Activated T-cell treated with anti-CD3 and anti-CD28 coated beads, Interleukin-2, amount 50 U/mL, for 4 hours (primary cell): ENCODE data around the gene FFAR4. TPM values are rescaled to one million over a fixed set of nuclear protein-coding genes. Genes with fewer than 3 reads are reported as not detected.

Experiments
- ATAC-seq, 2 donors: fragments of 200-7000 bp; cut with Tn5 transposase; one replicate each; pipeline ENCODE4 v1.10.0; 2021
- DNase-seq: peaks from one replicate; pipeline ENCODE4 v3.0.0-alpha.2; 2020
- H3K27me3 Mint-ChIP-seq: one replicate; pipeline ENCODE4 v1.8.0; 2021; ENCODE audit warnings: low read depth, mixed read lengths
- H3K36me3 Mint-ChIP-seq: one replicate; pipeline ENCODE4 v1.8.0; 2022; ENCODE audit warnings: mixed read lengths; ENCODE audit not compliant: insufficient read depth
- H3K4me1 Mint-ChIP-seq: one replicate; pipeline ENCODE4 v1.8.0; 2021; ENCODE audit warnings: low read depth, mixed read lengths
- H3K4me3 Mint-ChIP-seq: one replicate; pipeline ENCODE4 v1.8.0; 2021; ENCODE audit warnings: mild to moderate bottlenecking, moderate library complexity, mixed read lengths
- H3K9me3 Mint-ChIP-seq: one replicate; pipeline ENCODE4 v1.8.0; 2021; ENCODE audit warnings: mixed read lengths
- total RNA-seq, 3 donors: library from RNA; stranded (reverse); gene quantifications; one replicate each; pipeline ENCODE4 v1.2.1, GENCODE V29; 2021

Gene FFAR4
- total RNA-seq, 3 donors from 2014 or later, result not detected

- no peak overlapping the region for H3K4me3 Mint-ChIP-seq
- H3K4me1 Mint-ChIP-seq, result no peaks in the 10 kb centered on the region
- H3K36me3 Mint-ChIP-seq, result no peaks in the 10 kb centered on the region
- H3K27me3 Mint-ChIP-seq, result no peaks in the 10 kb centered on the region
- DNase-seq (no peak), ATAC-seq (no peak)
- peaks cover 5% of the 10 kb centered on the region for H3K9me3 Mint-ChIP-seq
These were observed 14.4 kb downstream of the FFAR4 start for GRCh38 chr10:93580828-93581227.

- no peak for ATAC-seq
- no peaks in the 10 kb centered on the region for H3K36me3 Mint-ChIP-seq
- no peak overlapping the region for H3K4me3 Mint-ChIP-seq
- no peak for DNase-seq
- H3K9me3 Mint-ChIP-seq, result peaks cover 1% of the 10 kb centered on the region
- H3K4me1 Mint-ChIP-seq, result no peaks in the 10 kb centered on the region
- peaks cover 4% of the 10 kb centered on the region for H3K27me3 Mint-ChIP-seq
These were observed 18.0 kb downstream of the FFAR4 start for GRCh38 chr10:93584445-93584844.

GRCh38 chr10:93589648-93590562 lies 23.4 kb downstream of the FFAR4 start:
- no peak for DNase-seq
- Mint-ChIP-seq H3K4me3 (no peak overlapping the region), H3K27me3 (peaks cover 4% of the 10 kb centered on the region), H3K36me3 (no peaks in the 10 kb centered on the region), H3K9me3 (no peaks in the 10 kb centered on the region), H3K4me1 (no peaks in the 10 kb centered on the region)
- ATAC-seq, result no peak

GRCh38 chr10:93590638-93591037 lies 24.2 kb downstream of the FFAR4 start:
- no peak overlapping the region for H3K4me3 Mint-ChIP-seq
- peaks cover 4% of the 10 kb centered on the region for H3K27me3 Mint-ChIP-seq
- DNase-seq (no peak), ATAC-seq (no peak)
- H3K4me1 Mint-ChIP-seq, result no peaks in the 10 kb centered on the region
- H3K9me3 Mint-ChIP-seq, result no peaks in the 10 kb centered on the region
- no peaks in the 10 kb centered on the region for H3K36me3 Mint-ChIP-seq

GRCh38 chr10:93591065-93591808 lies 24.8 kb downstream of the FFAR4 start:
- peaks cover 4% of the 10 kb centered on the region for H3K27me3 Mint-ChIP-seq
- ATAC-seq, result no peak
- no peaks in the 10 kb centered on the region for H3K9me3 Mint-ChIP-seq
- no peaks in the 10 kb centered on the region for H3K36me3 Mint-ChIP-seq
- no peak for DNase-seq
- H3K4me3 Mint-ChIP-seq, result no peak overlapping the region
- no peaks in the 10 kb centered on the region for H3K4me1 Mint-ChIP-seq

- Mint-ChIP-seq H3K9me3 (no peaks in the 10 kb centered on the region), H3K36me3 (no peaks in the 10 kb centered on the region), H3K4me3 (no peak overlapping the region), H3K27me3 (peaks cover 6% of the 10 kb centered on the region), H3K4me1 (no peaks in the 10 kb centered on the region)
- ATAC-seq, result no peak
- no peak for DNase-seq
These were observed 26.8 kb downstream of the FFAR4 start for GRCh38 chr10:93593254-93593653.

- Mint-ChIP-seq H3K27me3 (peaks cover 6% of the 10 kb centered on the region), H3K36me3 (no peaks in the 10 kb centered on the region), H3K9me3 (no peaks in the 10 kb centered on the region), H3K4me3 (no peak overlapping the region), H3K4me1 (no peaks in the 10 kb centered on the region)
- ATAC-seq (no peak), DNase-seq (no peak)
These were observed 27.3 kb downstream of the FFAR4 start for GRCh38 chr10:93593749-93594148.

- no peak for ATAC-seq
- no peak for DNase-seq
- no peaks in the 10 kb centered on the region for H3K4me1 Mint-ChIP-seq
- no peaks in the 10 kb centered on the region for H3K9me3 Mint-ChIP-seq
- H3K27me3 Mint-ChIP-seq, result peaks cover 5% of the 10 kb centered on the region
- no peaks in the 10 kb centered on the region for H3K36me3 Mint-ChIP-seq
- H3K4me3 Mint-ChIP-seq, result no peak overlapping the region
These were observed 28.1 kb downstream of the FFAR4 start for GRCh38 chr10:93594518-93594917.

- Mint-ChIP-seq H3K4me1 (no peaks in the 10 kb centered on the region), H3K4me3 (no peak overlapping the region), H3K36me3 (no peaks in the 10 kb centered on the region), H3K27me3 (peaks cover 16% of the 10 kb centered on the region), H3K9me3 (no peaks in the 10 kb centered on the region)
- DNase-seq (no peak), ATAC-seq (no peak)
These were observed 29.1 kb downstream of the FFAR4 start for GRCh38 chr10:93595378-93596161.

GRCh38 chr10:93596539-93596938 lies 30.1 kb downstream of the FFAR4 start:
- peaks cover 17% of the 10 kb centered on the region for H3K27me3 Mint-ChIP-seq
- H3K4me1 Mint-ChIP-seq, result no peaks in the 10 kb centered on the region
- ATAC-seq, result no peak
- H3K4me3 Mint-ChIP-seq, result no peak overlapping the region
- no peaks in the 10 kb centered on the region for H3K36me3 Mint-ChIP-seq
- no peak for DNase-seq
- H3K9me3 Mint-ChIP-seq, result no peaks in the 10 kb centered on the region

GRCh38 chr10:93597075-93597599 lies 30.7 kb downstream of the FFAR4 start:
- Mint-ChIP-seq H3K27me3 (peaks cover 23% of the 10 kb centered on the region), H3K4me1 (no peaks in the 10 kb centered on the region), H3K9me3 (no peaks in the 10 kb centered on the region), H3K4me3 (no peak overlapping the region), H3K36me3 (no peaks in the 10 kb centered on the region)
- DNase-seq (no peak), ATAC-seq (no peak)

GRCh38 chr10:93598157-93598556 lies 31.7 kb downstream of the FFAR4 start:
- no peak overlapping the region for H3K4me3 Mint-ChIP-seq
- H3K4me1 Mint-ChIP-seq, result no peaks in the 10 kb centered on the region
- no peaks in the 10 kb centered on the region for H3K36me3 Mint-ChIP-seq
- ATAC-seq (no peak), DNase-seq (no peak)
- no peaks in the 10 kb centered on the region for H3K9me3 Mint-ChIP-seq
- H3K27me3 Mint-ChIP-seq, result peaks cover 33% of the 10 kb centered on the region

GRCh38 chr10:93599335-93599734 lies 32.9 kb downstream of the FFAR4 start:
- no peaks in the 10 kb centered on the region for H3K36me3 Mint-ChIP-seq
- DNase-seq (no peak), ATAC-seq (no peak)
- H3K9me3 Mint-ChIP-seq, result no peaks in the 10 kb centered on the region
- H3K4me1 Mint-ChIP-seq, result no peaks in the 10 kb centered on the region
- H3K4me3 Mint-ChIP-seq, result no peak overlapping the region
- peaks cover 39% of the 10 kb centered on the region for H3K27me3 Mint-ChIP-seq

- Mint-ChIP-seq H3K36me3 (no peaks in the 10 kb centered on the region), H3K27me3 (peaks cover 39% of the 10 kb centered on the region), H3K9me3 (no peaks in the 10 kb centered on the region), H3K4me3 (no peak overlapping the region), H3K4me1 (no peaks in the 10 kb centered on the region)
- ATAC-seq (no peak), DNase-seq (no peak)
These were observed 33.3 kb downstream of the FFAR4 start for GRCh38 chr10:93599778-93600177.
